ENCODE data around the gene ADGRV1. TPM values are rescaled to one million over a fixed set of nuclear protein-coding genes. Genes with fewer than 3 reads are reported as not detected.
"Not testable (repeated sequence)": the region's sequence is repeated elsewhere in the genome, so short reads cannot be mapped to it uniquely, and the experiment has no call there.

Gene ADGRV1
- polyA plus RNA-seq, 2 of the 4 experiments (the other 2 are of a cell fraction): 0.70 to 3.7 TPM

DNA sequence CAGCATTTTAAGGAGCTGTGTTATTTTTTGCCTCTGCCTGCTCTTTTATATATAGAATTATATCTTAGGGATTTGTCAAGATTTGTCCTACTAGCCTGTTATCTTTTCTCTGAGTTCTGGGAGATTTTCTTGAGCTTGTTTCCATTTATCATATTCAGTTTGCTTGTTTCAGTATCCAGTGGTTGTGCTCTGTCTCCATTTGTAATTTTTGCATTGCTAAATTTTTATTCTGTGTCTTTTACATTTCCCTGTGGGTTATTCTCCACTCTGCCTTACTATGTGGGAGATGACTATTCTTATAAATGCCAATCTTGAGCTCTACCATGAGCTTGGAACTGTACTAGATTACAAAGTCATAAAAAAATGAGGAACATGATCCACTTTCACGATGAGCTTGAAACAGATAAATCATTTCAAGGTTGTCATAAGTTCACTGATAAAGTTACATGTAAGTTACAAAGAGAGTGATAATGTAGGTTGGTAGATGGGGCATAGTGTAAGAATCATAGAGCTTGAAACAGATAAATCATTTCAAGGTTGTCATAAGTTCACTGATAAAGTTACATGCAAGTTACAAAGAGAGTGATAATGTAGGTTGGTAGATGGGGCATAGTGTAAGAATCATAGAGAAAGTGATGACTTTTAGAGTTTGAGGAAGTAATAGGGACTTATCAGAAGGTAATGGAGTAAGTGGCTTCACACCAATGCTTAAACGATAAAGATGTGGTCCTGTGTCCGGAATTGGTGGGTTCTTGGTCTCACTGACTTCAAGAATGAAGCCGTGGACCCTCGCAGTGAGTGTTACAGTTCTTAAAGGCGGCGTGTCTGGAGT, 287.3 kb downstream of the ADGRV1 start:
- ChIA-PET POLR2A (no interaction called here), CTCF (interaction anchor here (0.9 to 1.8 kb wide), 2 partner anchors 44 to 62 kb away, joined by 4 to 5 read pairs; no protein-coding TSS in a partner anchor)
- no peak for DNase-seq (ENCODE audit: low read depth in 1 of 2, low spot score in 1 of 2)

DNA sequence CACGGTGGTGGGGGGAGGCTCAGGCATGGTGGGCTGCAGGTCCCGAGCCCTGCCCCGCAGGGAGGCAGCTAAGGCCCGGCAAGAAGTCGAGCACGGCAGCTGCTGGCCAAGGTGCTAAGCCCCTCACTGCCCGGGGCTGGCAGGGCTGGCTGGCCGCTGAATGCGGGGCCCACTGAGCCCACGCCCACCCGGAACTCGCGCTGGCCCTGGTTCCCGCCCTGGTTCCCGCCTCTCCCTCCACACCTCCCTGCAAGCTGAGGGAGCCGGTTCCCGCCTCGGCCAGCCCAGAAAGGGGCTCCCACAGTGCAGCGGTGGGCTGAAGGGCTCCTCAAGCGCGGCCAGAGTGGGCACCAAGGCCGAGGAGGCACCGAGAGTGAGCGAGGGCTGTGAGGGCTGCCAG, 289.0 kb downstream of the ADGRV1 start:
- H3K4me3 ChIP-seq; H3K4me1 ChIP-seq; H3K27ac ChIP-seq; FAIRE-seq; POLR2A ChIA-PET; H3K9me3 ChIP-seq; ATAC-seq; H3K4me2 ChIP-seq; DNase-seq (ENCODE audit: low read depth in 1 of 2, low spot score in 1 of 2): not testable (repeated sequence)
- 87% methylated on average over 16 of the region's 24 CpGs for WGBS (ENCODE audit: missing lambda C conversion rate)
- CTCF ChIA-PET: interaction anchor here (1.1 to 1.8 kb wide), 2 partner anchors 24 to 45 kb away, joined by 4 to 5 read pairs; no protein-coding TSS in a partner anchor

More for the DNA sequence above, 287.3 kb downstream of the ADGRV1 start:
- H3K4me2 ChIP-seq: no peak overlapping the region
- FAIRE-seq (peak; percentile 85), ATAC-seq (no peak)
- no peaks in the 10 kb centered on the region for H3K9me3 ChIP-seq
- no peaks in the 10 kb centered on the region for H3K4me1 ChIP-seq
- H3K4me3 ChIP-seq: no peak overlapping the region
- no peak overlapping the region for H3K27ac ChIP-seq
- TF ChIP-seq, protein P1, sequence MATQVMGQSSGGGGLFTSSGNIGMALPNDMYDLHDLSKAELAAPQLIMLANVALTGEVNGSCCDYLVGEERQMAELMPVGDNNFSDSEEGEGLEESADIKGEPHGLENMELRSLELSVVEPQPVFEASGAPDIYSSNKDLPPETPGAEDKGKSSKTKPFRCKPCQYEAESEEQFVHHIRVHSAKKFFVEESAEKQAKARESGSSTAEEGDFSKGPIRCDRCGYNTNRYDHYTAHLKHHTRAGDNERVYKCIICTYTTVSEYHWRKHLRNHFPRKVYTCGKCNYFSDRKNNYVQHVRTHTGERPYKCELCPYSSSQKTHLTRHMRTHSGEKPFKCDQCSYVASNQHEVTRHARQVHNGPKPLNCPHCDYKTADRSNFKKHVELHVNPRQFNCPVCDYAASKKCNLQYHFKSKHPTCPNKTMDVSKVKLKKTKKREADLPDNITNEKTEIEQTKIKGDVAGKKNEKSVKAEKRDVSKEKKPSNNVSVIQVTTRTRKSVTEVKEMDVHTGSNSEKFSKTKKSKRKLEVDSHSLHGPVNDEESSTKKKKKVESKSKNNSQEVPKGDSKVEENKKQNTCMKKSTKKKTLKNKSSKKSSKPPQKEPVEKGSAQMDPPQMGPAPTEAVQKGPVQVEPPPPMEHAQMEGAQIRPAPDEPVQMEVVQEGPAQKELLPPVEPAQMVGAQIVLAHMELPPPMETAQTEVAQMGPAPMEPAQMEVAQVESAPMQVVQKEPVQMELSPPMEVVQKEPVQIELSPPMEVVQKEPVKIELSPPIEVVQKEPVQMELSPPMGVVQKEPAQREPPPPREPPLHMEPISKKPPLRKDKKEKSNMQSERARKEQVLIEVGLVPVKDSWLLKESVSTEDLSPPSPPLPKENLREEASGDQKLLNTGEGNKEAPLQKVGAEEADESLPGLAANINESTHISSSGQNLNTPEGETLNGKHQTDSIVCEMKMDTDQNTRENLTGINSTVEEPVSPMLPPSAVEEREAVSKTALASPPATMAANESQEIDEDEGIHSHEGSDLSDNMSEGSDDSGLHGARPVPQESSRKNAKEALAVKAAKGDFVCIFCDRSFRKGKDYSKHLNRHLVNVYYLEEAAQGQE (IDR thresholded peaks at IDR 0.05): no peak
- TF ChIP-seq HEYL (CRISPR knock-in tag; IDR thresholded peaks at IDR 0.05) (no peak), HOXB13 (CRISPR knock-in tag; IDR thresholded peaks at IDR 0.05; ENCODE audit: low read depth) (no peak), FOSB (CRISPR knock-in tag; IDR thresholded peaks at IDR 0.05) (no peak)
- 79% methylated on average over 7 of the region's 7 CpGs for WGBS (ENCODE audit: missing lambda C conversion rate)

DNA sequence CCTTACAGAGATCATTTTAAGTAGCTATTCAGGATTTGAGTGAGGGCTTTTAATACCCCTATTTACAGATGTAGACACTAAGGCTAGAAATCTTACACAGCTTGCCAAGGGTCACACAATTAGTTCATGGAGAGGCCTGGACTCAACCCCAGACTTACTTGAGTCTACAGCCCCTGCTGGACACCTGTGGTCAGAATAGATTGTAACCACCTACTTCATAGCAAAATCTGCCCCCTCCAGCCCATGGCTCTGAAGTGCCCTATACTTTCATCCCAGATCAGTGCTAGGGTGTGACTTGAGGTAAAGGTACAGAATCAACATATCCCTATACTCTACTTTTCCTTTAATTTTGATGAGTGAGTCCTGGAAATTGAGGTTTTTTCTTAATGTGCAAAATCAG, 291.3 kb downstream of the ADGRV1 start:
- H3K4me3 ChIP-seq: no peak overlapping the region
- DNase-seq (ENCODE audit: low read depth in 1 of 2, low spot score in 1 of 2) (no peak), ATAC-seq (peak; percentile 70 to 74; a peak in 5 of 6 replicates), FAIRE-seq (no peak)
- H3K9me3 ChIP-seq: no peaks in the 10 kb centered on the region
- ChIA-PET POLR2A (no interaction called here), CTCF (interaction anchor here (0.9 to 1.4 kb wide), 3 partner anchors 16 to 535 kb away, joined by 3 to 4 read pairs (median 3); no protein-coding TSS in a partner anchor)
- no peak overlapping the region for H3K4me2 ChIP-seq
- H3K4me1 ChIP-seq: no peaks in the 10 kb centered on the region
- TF ChIP-seq PHF8 (IDR thresholded peaks at IDR 0.05; ENCODE audit: borderline replicate concordance, low read depth): no peak
- TF ChIP-seq JUN (IDR thresholded peaks at IDR 0.05): no peak
- TF ChIP-seq, protein P2, sequence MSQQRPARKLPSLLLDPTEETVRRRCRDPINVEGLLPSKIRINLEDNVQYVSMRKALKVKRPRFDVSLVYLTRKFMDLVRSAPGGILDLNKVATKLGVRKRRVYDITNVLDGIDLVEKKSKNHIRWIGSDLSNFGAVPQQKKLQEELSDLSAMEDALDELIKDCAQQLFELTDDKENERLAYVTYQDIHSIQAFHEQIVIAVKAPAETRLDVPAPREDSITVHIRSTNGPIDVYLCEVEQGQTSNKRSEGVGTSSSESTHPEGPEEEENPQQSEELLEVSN (IDR thresholded peaks at IDR 0.05; ENCODE audit: borderline replicate concordance, low read depth): no peak
- TF ChIP-seq TP53 (CRISPR knock-in tag; IDR thresholded peaks at IDR 0.05): no peak
- TF ChIP-seq HDAC2 (IDR thresholded peaks at IDR 0.05): no peak
- no peak for TF ChIP-seq EP300 (IDR thresholded peaks at IDR 0.05)
- TF ChIP-seq CEBPB (IDR thresholded peaks at IDR 0.05): no peak
- TF ChIP-seq ZFP36 (IDR thresholded peaks at IDR 0.05; ENCODE audit: borderline replicate concordance, partially characterized antibody): no peak
- TF ChIP-seq ZNF302 (CRISPR knock-in tag; IDR thresholded peaks at IDR 0.05): no peak
- TF ChIP-seq ESRRA (IDR thresholded peaks at IDR 0.05; ENCODE audit: borderline replicate concordance, low read length): no peak
- no peak for TF ChIP-seq BHLHE40 (IDR thresholded peaks at IDR 0.05; ENCODE audit: low read depth, low read length)
- H3K27ac ChIP-seq: no peak overlapping the region

DNA sequence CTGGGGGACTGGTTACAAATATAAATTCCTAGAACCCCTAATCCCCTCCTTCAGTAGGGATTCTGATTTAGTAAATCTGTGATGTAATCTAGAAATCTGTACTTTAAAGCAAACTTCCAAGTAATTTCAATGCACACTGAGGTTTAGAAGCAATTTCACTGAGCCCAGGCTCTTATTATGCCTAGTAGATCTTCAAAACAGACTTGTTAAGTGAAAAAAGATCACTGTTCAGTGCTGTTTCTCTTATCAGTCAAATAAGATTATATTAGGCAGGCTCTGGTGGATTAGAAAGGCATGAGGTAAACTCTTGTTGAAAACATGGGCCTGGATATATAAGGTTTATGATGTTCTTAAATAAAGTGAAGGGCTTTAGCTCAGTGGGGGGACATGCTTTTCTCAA, 293.9 kb downstream of the ADGRV1 start:
- Histone ChIP-seq H3K4me3 (no peak overlapping the region), H3K9me3 (no peaks in the 10 kb centered on the region), H3K4me2 (no peak overlapping the region), H3K27ac (no peak overlapping the region), H3K4me1 (no peaks in the 10 kb centered on the region)
- no peak for FAIRE-seq
- ATAC-seq: no peak
- no peak for DNase-seq (ENCODE audit: low read depth in 1 of 2, low spot score in 1 of 2)
- POLR2A ChIA-PET: no interaction called here
- CTCF ChIA-PET: no interaction called here
- TF ChIP-seq, protein P3, sequence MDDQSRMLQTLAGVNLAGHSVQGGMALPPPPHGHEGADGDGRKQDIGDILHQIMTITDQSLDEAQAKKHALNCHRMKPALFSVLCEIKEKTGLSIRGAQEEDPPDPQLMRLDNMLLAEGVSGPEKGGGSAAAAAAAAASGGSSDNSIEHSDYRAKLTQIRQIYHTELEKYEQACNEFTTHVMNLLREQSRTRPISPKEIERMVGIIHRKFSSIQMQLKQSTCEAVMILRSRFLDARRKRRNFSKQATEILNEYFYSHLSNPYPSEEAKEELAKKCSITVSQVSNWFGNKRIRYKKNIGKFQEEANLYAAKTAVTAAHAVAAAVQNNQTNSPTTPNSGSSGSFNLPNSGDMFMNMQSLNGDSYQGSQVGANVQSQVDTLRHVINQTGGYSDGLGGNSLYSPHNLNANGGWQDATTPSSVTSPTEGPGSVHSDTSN (IDR thresholded peaks at IDR 0.05): no peak
- TF ChIP-seq HDAC2 (IDR thresholded peaks at IDR 0.05): no peak
- no peak for TF ChIP-seq ESRRA (IDR thresholded peaks at IDR 0.05; ENCODE audit: borderline replicate concordance, low read length)
- TF ChIP-seq POLR2A (IDR thresholded peaks at IDR 0.05; ENCODE audit: low read length): no peak
- no peak for TF ChIP-seq KDM1A (IDR thresholded peaks at IDR 0.05; ENCODE audit: low read depth)
- no peak for TF ChIP-seq RAD21 (conservative IDR thresholded peaks at IDR 0.05 in 1 of 2, IDR thresholded peaks at IDR 0.05 in 1 of 2)
- no peak for TF ChIP-seq RARB (CRISPR knock-in tag; IDR thresholded peaks at IDR 0.05)
- TF ChIP-seq, protein P4, sequence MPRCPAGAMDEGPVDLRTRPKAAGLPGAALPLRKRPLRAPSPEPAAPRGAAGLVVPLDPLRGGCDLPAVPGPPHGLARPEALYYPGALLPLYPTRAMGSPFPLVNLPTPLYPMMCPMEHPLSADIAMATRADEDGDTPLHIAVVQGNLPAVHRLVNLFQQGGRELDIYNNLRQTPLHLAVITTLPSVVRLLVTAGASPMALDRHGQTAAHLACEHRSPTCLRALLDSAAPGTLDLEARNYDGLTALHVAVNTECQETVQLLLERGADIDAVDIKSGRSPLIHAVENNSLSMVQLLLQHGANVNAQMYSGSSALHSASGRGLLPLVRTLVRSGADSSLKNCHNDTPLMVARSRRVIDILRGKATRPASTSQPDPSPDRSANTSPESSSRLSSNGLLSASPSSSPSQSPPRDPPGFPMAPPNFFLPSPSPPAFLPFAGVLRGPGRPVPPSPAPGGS (IDR thresholded peaks at IDR 0.05): no peak
- TF ChIP-seq, protein P5, sequence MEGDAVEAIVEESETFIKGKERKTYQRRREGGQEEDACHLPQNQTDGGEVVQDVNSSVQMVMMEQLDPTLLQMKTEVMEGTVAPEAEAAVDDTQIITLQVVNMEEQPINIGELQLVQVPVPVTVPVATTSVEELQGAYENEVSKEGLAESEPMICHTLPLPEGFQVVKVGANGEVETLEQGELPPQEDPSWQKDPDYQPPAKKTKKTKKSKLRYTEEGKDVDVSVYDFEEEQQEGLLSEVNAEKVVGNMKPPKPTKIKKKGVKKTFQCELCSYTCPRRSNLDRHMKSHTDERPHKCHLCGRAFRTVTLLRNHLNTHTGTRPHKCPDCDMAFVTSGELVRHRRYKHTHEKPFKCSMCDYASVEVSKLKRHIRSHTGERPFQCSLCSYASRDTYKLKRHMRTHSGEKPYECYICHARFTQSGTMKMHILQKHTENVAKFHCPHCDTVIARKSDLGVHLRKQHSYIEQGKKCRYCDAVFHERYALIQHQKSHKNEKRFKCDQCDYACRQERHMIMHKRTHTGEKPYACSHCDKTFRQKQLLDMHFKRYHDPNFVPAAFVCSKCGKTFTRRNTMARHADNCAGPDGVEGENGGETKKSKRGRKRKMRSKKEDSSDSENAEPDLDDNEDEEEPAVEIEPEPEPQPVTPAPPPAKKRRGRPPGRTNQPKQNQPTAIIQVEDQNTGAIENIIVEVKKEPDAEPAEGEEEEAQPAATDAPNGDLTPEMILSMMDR (IDR thresholded peaks at IDR 0.05): no peak
